ENCODE results near the gene KCNMB1.

- no peak for TF ChIP-seq CTCF (IDR thresholded peaks at IDR 0.05)
- no peak for TF ChIP-seq POLR2A (IDR thresholded peaks at IDR 0.05)
These were observed 34.5 kb upstream of the KCNMB1 start for GRCh38 chr5:170423692-170424091.
